DND-41 (cell line): ENCODE results near the gene MSL3B.

Source experiments
- ATAC-seq: fragments of 200-7000 bp; cut with Tn5 transposase; 3 replicates; pipeline ENCODE4 v1.9.1; 2021; ENCODE audit warnings: low read depth; ENCODE audit not compliant: insufficient read depth
- DNase-seq: peaks from one replicate; pipeline ENCODE4 v3.0.0-alpha.2; 2020
- H2AFZ ChIP-seq: 2 replicates; pipeline ENCODE4 v1.6.0; 2012; ENCODE audit warnings: low read depth, low read length
- H3K27ac ChIP-seq: 2 replicates; pipeline ENCODE4 v1.5.1; 2012; ENCODE audit warnings: low read length, inconsistent platforms
- H3K27me3 ChIP-seq: fragments of 200-600 bp; sonication (generic); 2 replicates; pipeline ENCODE4 v1.6.0; 2012; ENCODE audit warnings: low read length, mild to moderate bottlenecking, inconsistent platforms; ENCODE audit not compliant: insufficient read depth, poor library complexity
- H3K36me3 ChIP-seq: 2 replicates; pipeline ENCODE4 v1.5.1; 2012; ENCODE audit warnings: low read length, inconsistent platforms; ENCODE audit not compliant: insufficient read depth
- H3K4me1 ChIP-seq: 2 replicates; pipeline ENCODE4 v1.5.1; 2012; ENCODE audit warnings: mild to moderate bottlenecking, low read length; ENCODE audit not compliant: insufficient read depth
- H3K4me2 ChIP-seq: 2 replicates; pipeline ENCODE4 v1.6.0; 2012; ENCODE audit warnings: mild to moderate bottlenecking, moderate library complexity, low read length, inconsistent platforms; ENCODE audit not compliant: insufficient read depth
- H3K4me3 ChIP-seq, 2 experiments: fragments of 200-600 bp in 1 of 2; shearing (Covaris generic) in 1 of 2; 2 replicates each; pipeline ENCODE4 v1.5.1; 2012 to 2016; ENCODE audit warnings: inconsistent platforms in 2 of 2, low read length in 2 of 2, mild to moderate bottlenecking in 2 of 2, low read depth in 1 of 2, moderate library complexity in 1 of 2
- H3K79me2 ChIP-seq: 2 replicates; pipeline ENCODE4 v1.6.0; 2012; ENCODE audit warnings: low read length, inconsistent platforms; ENCODE audit not compliant: insufficient read depth
- H3K9ac ChIP-seq: 2 replicates; pipeline ENCODE4 v1.6.0; 2012; ENCODE audit warnings: low read depth, mild to moderate bottlenecking, inconsistent platforms, low read length, moderate library complexity
- H3K9me3 ChIP-seq: 2 replicates; pipeline ENCODE4 v1.5.1; 2012; ENCODE audit warnings: low read length, moderate library complexity, mild to moderate bottlenecking, inconsistent platforms; ENCODE audit not compliant: insufficient read depth, severe bottlenecking
- H4K20me1 ChIP-seq: 2 replicates; pipeline ENCODE4 v1.6.0; 2012; ENCODE audit warnings: low read length; ENCODE audit not compliant: insufficient read depth
- EZH2 ChIP-seq: IDR thresholded peaks from 3 replicates; pipeline ENCODE4 v1.6.1; 2012; ENCODE audit warnings: borderline replicate concordance, low read depth, mild to moderate bottlenecking, moderate library complexity, low read length, inconsistent platforms; ENCODE audit not compliant: severe bottlenecking
- TF ChIP-seq, protein P1 (sequence below): IDR thresholded peaks from 2 replicates; pipeline ENCODE4 v1.5.1; 2012; ENCODE audit warnings: borderline replicate concordance, low read length, moderate library complexity, mild to moderate bottlenecking; ENCODE audit not compliant: poor library complexity, severe bottlenecking; ENCODE audit errors: extremely low read depth

MSL3B gene

GRCh38 chr2:233828546-233829192 lies 39.5 kb downstream of the MSL3B start:
- H3K9ac ChIP-seq = no peak overlapping the region
- TF ChIP-seq, protein P1, sequence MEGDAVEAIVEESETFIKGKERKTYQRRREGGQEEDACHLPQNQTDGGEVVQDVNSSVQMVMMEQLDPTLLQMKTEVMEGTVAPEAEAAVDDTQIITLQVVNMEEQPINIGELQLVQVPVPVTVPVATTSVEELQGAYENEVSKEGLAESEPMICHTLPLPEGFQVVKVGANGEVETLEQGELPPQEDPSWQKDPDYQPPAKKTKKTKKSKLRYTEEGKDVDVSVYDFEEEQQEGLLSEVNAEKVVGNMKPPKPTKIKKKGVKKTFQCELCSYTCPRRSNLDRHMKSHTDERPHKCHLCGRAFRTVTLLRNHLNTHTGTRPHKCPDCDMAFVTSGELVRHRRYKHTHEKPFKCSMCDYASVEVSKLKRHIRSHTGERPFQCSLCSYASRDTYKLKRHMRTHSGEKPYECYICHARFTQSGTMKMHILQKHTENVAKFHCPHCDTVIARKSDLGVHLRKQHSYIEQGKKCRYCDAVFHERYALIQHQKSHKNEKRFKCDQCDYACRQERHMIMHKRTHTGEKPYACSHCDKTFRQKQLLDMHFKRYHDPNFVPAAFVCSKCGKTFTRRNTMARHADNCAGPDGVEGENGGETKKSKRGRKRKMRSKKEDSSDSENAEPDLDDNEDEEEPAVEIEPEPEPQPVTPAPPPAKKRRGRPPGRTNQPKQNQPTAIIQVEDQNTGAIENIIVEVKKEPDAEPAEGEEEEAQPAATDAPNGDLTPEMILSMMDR = no peak
- TF ChIP-seq EZH2 = no peak
- no peak overlapping the region for H3K4me2 ChIP-seq
- peaks cover 2% of the 10 kb centered on the region; the same call in 1 of the 2 replicates for H4K20me1 ChIP-seq
- no peaks in the 10 kb centered on the region for H3K9me3 ChIP-seq
- peaks cover 7% of the 10 kb centered on the region; the same call in 1 of the 2 replicates for H3K36me3 ChIP-seq
- H3K4me3 ChIP-seq = no peak overlapping the region
- H3K79me2 ChIP-seq = no peaks in the 10 kb centered on the region
- DNase-seq (no peak), ATAC-seq (no peak)
- no peak overlapping the region for H3K27ac ChIP-seq
- H2AFZ ChIP-seq = no peak overlapping the region
- H3K27me3 ChIP-seq = no peaks in the 10 kb centered on the region
- no peaks in the 10 kb centered on the region for H3K4me1 ChIP-seq

DNA sequence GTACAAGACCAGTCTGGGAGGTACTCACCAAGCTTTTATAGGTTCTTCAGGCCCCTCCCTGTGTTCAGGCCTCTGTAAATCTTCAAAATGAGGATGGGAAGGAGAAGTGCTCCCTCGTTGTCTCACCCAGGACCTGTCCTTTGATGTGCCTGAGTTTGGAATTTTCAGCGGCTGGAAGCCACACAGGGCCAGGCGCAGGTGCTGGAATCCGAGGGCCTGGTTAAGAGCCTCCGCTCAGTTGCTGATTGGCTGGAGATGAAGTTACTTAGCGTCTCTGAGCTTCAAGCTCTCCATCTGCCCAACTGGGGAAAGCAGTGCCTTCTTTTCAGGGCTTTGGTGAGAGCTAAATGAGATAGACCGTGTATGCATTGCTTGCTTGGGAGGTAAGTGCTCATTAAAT lies 43.8 kb downstream of the MSL3B start:
- H3K4me2 ChIP-seq = no peak overlapping the region
- H2AFZ ChIP-seq = no peak overlapping the region
- no peaks in the 10 kb centered on the region for H3K36me3 ChIP-seq
- TF ChIP-seq, protein P1 = no peak
- no peak for TF ChIP-seq EZH2
- H3K4me1 ChIP-seq = no peaks in the 10 kb centered on the region
- H4K20me1 ChIP-seq = no peaks in the 10 kb centered on the region
- H3K79me2 ChIP-seq = no peaks in the 10 kb centered on the region
- H3K9me3 ChIP-seq = no peaks in the 10 kb centered on the region
- DNase-seq (no peak), ATAC-seq (no peak)
- no peak overlapping the region for H3K4me3 ChIP-seq
- H3K27ac ChIP-seq = no peak overlapping the region
- no peak overlapping the region for H3K9ac ChIP-seq
- no peaks in the 10 kb centered on the region for H3K27me3 ChIP-seq

DNA sequence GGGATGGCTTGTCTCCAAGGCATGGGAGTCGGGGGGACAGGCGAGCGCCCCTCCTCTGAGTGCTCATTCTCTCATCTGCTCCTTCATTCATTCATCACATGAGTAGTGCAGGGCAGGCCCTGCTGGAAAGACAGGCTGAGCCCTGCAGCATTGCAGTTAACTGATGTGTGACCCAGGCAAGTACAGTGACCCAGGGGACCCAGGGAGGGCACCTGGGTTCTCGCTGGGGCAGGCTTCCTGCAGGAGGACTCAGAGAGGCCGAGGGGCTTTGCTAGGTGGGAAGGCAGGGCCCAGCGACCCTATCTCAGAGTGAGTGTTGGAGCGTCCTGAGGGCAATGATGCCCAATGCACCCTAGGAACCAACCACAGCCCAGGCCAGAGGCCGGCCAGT lies 44.5 kb downstream of the MSL3B start:
- TF ChIP-seq EZH2 = no peak
- TF ChIP-seq, protein P1 = no peak
- Histone ChIP-seq H3K79me2 (no peaks in the 10 kb centered on the region), H3K4me2 (no peak overlapping the region), H2AFZ (no peak overlapping the region), H3K4me3 (no peak overlapping the region), H3K9me3 (no peaks in the 10 kb centered on the region), H4K20me1 (no peaks in the 10 kb centered on the region), H3K27me3 (no peaks in the 10 kb centered on the region), H3K36me3 (no peaks in the 10 kb centered on the region), H3K9ac (no peak overlapping the region), H3K27ac (no peak overlapping the region), H3K4me1 (no peaks in the 10 kb centered on the region)
- DNase-seq = no peak
- no peak for ATAC-seq
